IMR-90 (cell line): Measurements from ENCODE around the gene GOLPH3L. TPM values are rescaled to one million over a fixed set of nuclear protein-coding genes. Genes with fewer than 3 reads are reported as not detected.

Experiments used
- ATAC-seq: fragments of 200-7000 bp; cut with Tn5 transposase; 2 replicates; pipeline ENCODE4 v1.9.1; 2020; ENCODE audit warnings: low read depth, mild to moderate bottlenecking, moderate library complexity
- BruUV-seq: library from RNA; stranded (reverse); fragments of 400-500 nt; replicated peaks from 2 replicates; lab custom pipeline; 2021; lab: Mats Ljungman, UMichigan
- CTCF ChIA-PET: fragments of 300-600 bp; formaldehyde crosslinking; extraction: SDS; loops from one replicate; lab custom pipeline; 2021; ENCODE audit warnings: antibody characterized with exemption; lab: Yijun Ruan, JAX
- POLR2A ChIA-PET: fragments of 300-600 bp; sonication (Branson Sonifier 250); formaldehyde crosslinking; loops from one replicate; lab custom pipeline; 2022; ENCODE audit warnings: antibody characterized with exemption; ENCODE audit not compliant: unreplicated experiment; lab: Charles Lee
- DNase-seq: peaks from one replicate; pipeline ENCODE4 v3.0.0; 2013
- H2AFZ ChIP-seq: replicated peaks from 2 replicates; pipeline ENCODE3; 2013; ENCODE audit warnings: low read length, mild to moderate bottlenecking; ENCODE audit not compliant: poor library complexity
- H2AK5ac ChIP-seq: 2 replicates; pipeline ENCODE4 v1.6.1; 2013; ENCODE audit warnings: low read depth, low read length, inconsistent platforms
- H2AK9ac ChIP-seq: replicated peaks from 2 replicates; pipeline ENCODE3; 2013; ENCODE audit warnings: mild to moderate bottlenecking, low read depth, low read length, moderate library complexity; ENCODE audit not compliant: poor library complexity
- H2BK120ac ChIP-seq: 2 replicates; pipeline ENCODE4 v1.6.1; 2013; ENCODE audit warnings: low read depth, low read length, inconsistent platforms
- H2BK15ac ChIP-seq: 3 replicates; pipeline ENCODE4 v1.6.1; 2013; ENCODE audit warnings: low read depth, low read length, inconsistent platforms
- H2BK20ac ChIP-seq: 2 replicates; pipeline ENCODE4 v1.6.1; 2013; ENCODE audit warnings: low read depth, mild to moderate bottlenecking, inconsistent platforms, low read length, moderate library complexity
- H2BK5ac ChIP-seq: 2 replicates; pipeline ENCODE4 v1.6.1; 2013; ENCODE audit warnings: mild to moderate bottlenecking, low read depth, low read length, inconsistent platforms; ENCODE audit not compliant: poor library complexity, severe bottlenecking
- H3K14ac ChIP-seq: replicated peaks from 2 replicates; pipeline ENCODE4 v1.6.1; 2013; ENCODE audit warnings: low read depth, low read length, inconsistent platforms
- H3K18ac ChIP-seq: 2 replicates; pipeline ENCODE4 v1.6.1; 2013; ENCODE audit warnings: low read depth, low read length, control low read depth
- H3K23ac ChIP-seq: 2 replicates; pipeline ENCODE4 v1.6.1; 2013; ENCODE audit warnings: low read depth, low read length, inconsistent platforms
- H3K27ac ChIP-seq: 2 replicates; pipeline ENCODE4 v1.5.1; 2013; ENCODE audit warnings: mild to moderate bottlenecking, control low read depth, low read length; ENCODE audit not compliant: insufficient read depth
- H3K27me3 ChIP-seq: 2 replicates; pipeline ENCODE4 v1.6.1; 2013; ENCODE audit warnings: low read length; ENCODE audit not compliant: control insufficient read depth, insufficient read depth
- H3K36me3 ChIP-seq: 2 replicates; pipeline ENCODE4 v1.6.1; 2013; ENCODE audit warnings: low read length, mixed read lengths; ENCODE audit not compliant: control insufficient read depth, insufficient read depth
- H3K4ac ChIP-seq: 2 replicates; pipeline ENCODE4 v1.6.1; 2013; ENCODE audit warnings: low read depth, low read length, inconsistent platforms
- H3K4me1 ChIP-seq: 2 replicates; pipeline ENCODE4 v1.6.1; 2013; ENCODE audit warnings: low read length, mixed read lengths; ENCODE audit not compliant: control insufficient read depth, insufficient read depth
- H3K4me2 ChIP-seq: 2 replicates; pipeline ENCODE4 v1.6.1; 2013; ENCODE audit warnings: low read depth, mild to moderate bottlenecking, control low read depth, low read length, moderate library complexity
- H3K4me3 ChIP-seq: 2 replicates; pipeline ENCODE4 v1.5.1; 2013; ENCODE audit warnings: low read depth, mild to moderate bottlenecking, control low read depth, low read length, moderate library complexity; ENCODE audit not compliant: insufficient read depth
- H3K56ac ChIP-seq: 2 replicates; pipeline ENCODE4 v1.6.1; 2013; ENCODE audit warnings: low read length, inconsistent platforms; ENCODE audit not compliant: insufficient read depth; ENCODE audit errors: extremely low read depth
- H3K79me1 ChIP-seq, 2 experiments: 2 replicates each; pipeline ENCODE4 v1.6.1; 2013; ENCODE audit warnings: low read length in 2 of 2, inconsistent platforms in 1 of 2, low read depth in 1 of 2
- H3K9ac ChIP-seq: 2 replicates; pipeline ENCODE4 v1.6.1; 2013; ENCODE audit warnings: low read depth, low read length, control low read depth
- H3K9me1 ChIP-seq: 2 replicates; pipeline ENCODE4 v1.6.1; 2013; ENCODE audit warnings: low read length, inconsistent platforms; ENCODE audit not compliant: insufficient read depth
- H3K9me3 ChIP-seq: 2 replicates; pipeline ENCODE4 v1.6.1; 2013; ENCODE audit warnings: low read length; ENCODE audit not compliant: control insufficient read depth, insufficient read depth
- H4K20me1 ChIP-seq: 2 replicates; pipeline ENCODE4 v1.6.1; 2013; ENCODE audit warnings: low read length, inconsistent platforms; ENCODE audit not compliant: insufficient read depth
- H4K5ac ChIP-seq: 2 replicates; pipeline ENCODE4 v1.6.1; 2013; ENCODE audit warnings: mild to moderate bottlenecking, low read depth, low read length, control low read depth
- H4K8ac ChIP-seq, 2 experiments: 2 replicates each; pipeline ENCODE4 v1.6.1; 2013; ENCODE audit warnings: low read depth in 2 of 2, low read length in 2 of 2, control low read depth in 1 of 2, inconsistent platforms in 1 of 2
- H4K91ac ChIP-seq: 2 replicates; pipeline ENCODE4 v1.6.1; 2013; ENCODE audit warnings: low read depth, low read length, inconsistent platforms; ENCODE audit not compliant: insufficient read depth
- CHD1 ChIP-seq: IDR thresholded peaks from 2 replicates; pipeline ENCODE4 v1.6.1; 2012; ENCODE audit warnings: low read depth, low read length, improper control_type of control experiment
- CTCF ChIP-seq: conservative IDR thresholded peaks from 2 replicates; pipeline ENCODE4 v1.5.1; 2012; ENCODE audit warnings: mild to moderate bottlenecking, low read depth, low read length, improper control_type of control experiment
- ELK1 ChIP-seq: fragments of 150-350 bp; IDR thresholded peaks from 2 replicates; pipeline ENCODE4 v1.6.1; 2016; ENCODE audit warnings: low read depth, mild to moderate bottlenecking, low read length, moderate library complexity, borderline replicate concordance
- POLR2A ChIP-seq: IDR thresholded peaks from 2 replicates; pipeline ENCODE4 v1.6.1; 2012; ENCODE audit warnings: mild to moderate bottlenecking, low read depth, low read length
- RAD21 ChIP-seq: IDR thresholded peaks from 2 replicates; pipeline ENCODE4 v1.6.1; 2012; ENCODE audit warnings: low read length, improper control_type of control experiment
- RCOR1 ChIP-seq: IDR thresholded peaks from 2 replicates; pipeline ENCODE4 v1.6.1; 2012; ENCODE audit warnings: mild to moderate bottlenecking, low read length, improper control_type of control experiment; ENCODE audit not compliant: insufficient replicate concordance
- RFX5 ChIP-seq: IDR thresholded peaks from 2 replicates; pipeline ENCODE4 v1.8.0; 2012; ENCODE audit warnings: low read depth, mild to moderate bottlenecking, low read length, moderate library complexity
- SMC3 ChIP-seq: fragments of 150-350 bp; IDR thresholded peaks from 2 replicates; pipeline ENCODE4 v1.6.1; 2016; ENCODE audit warnings: low read depth, mild to moderate bottlenecking, antibody characterized with exemption, low read length, moderate library complexity
- WGBS, 2 experiments: methylation state at CpG; one replicate each; pipeline versions ENCODE4 v1.1.5 to v1.1.7; 2013; ENCODE audit warnings: missing lambda C conversion rate in 2 of 2; ENCODE audit not compliant: insufficient read length in 1 of 2; ENCODE audit errors: extremely low coverage in 2 of 2; 5-methylcytosine and 5-hydroxymethylcytosine counted together
- dilution Hi-C: fragments of 300-500 bp; cut with HindIII; formaldehyde crosslinking; loops from one replicate; pipeline ENCODE4 v1.14.3; 2018; ENCODE audit warnings: low sequenced_read_pairs; ENCODE audit not compliant: unreplicated experiment
- in situ Hi-C: fragments of 300-500 bp; cut with MboI; formaldehyde crosslinking; loops from 3 replicates; pipeline ENCODE4 v1.14.3; 2019; ENCODE audit warnings: low sequenced_read_pairs, inconsistent platforms, mixed read lengths
- intact Hi-C: fragments of 100-400 bp; cut with micrococcal nuclease; formaldehyde crosslinking; loops from 2 replicates; pipeline ENCODE4 v1.10.0; 2022
- polyA plus RNA-seq, 3 experiments: library from polyadenylated mRNA; depleted of rRNA; stranded (reverse); fragments of >200 nt; gene quantifications; 2 replicates each; pipeline ENCODE4 v1.2.3, GENCODE V29; 2012; ENCODE audit warnings: low replicate concordance in 1 of 3
- total RNA-seq: library from RNA; depleted of rRNA; stranded (reverse); fragments of >200 nt; gene quantifications from 2 replicates; pipeline ENCODE4 v1.2.3, GENCODE V29; 2012
- TF ChIP-seq, protein P1 (sequence below): fragments of 150-350 bp; IDR thresholded peaks from 2 replicates; pipeline ENCODE4 v1.6.1; 2017; ENCODE audit warnings: mild to moderate bottlenecking, antibody characterized with exemption, low read length, low read depth

The GOLPH3L gene
- total and polyA plus RNA-seq, 2 of the 4 experiments (the other 2 are of a cell fraction): 9.5 to 11.0 TPM

DNA sequence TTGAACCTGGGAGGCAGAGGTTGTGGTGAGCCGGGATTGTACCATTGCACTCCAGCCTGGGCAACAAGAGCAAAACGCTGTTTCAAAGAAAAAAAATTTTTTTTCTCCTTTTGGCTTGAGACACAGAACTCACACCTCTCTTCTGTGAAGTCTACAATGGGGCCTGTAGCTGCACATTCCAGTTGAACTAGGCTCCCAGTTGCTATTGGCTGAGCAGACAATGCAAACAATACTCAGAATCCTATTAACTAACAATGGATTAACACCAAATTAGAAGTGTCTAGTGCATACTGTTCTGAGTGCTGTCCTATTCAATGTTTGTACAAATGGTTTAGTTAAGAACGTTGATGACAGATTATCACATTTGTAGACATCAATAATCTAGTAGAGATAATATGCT is 100.0 kb downstream of the GOLPH3L start:
- H3K9ac ChIP-seq: no peak overlapping the region
- H4K8ac ChIP-seq: no peak overlapping the region
- H3K18ac ChIP-seq: no peak overlapping the region
- ChIA-PET POLR2A (no interaction called here), CTCF (no interaction called here)
- 0 out of 4 replicates have a peak, but pooled peaks cover 0 to 7% of the 10 kb centered on the region in 2 experiments for H3K79me1 ChIP-seq
- no peaks in the 10 kb centered on the region for H4K20me1 ChIP-seq
- WGBS, 2 experiments: no CpG with 5 or more reads among the region's 3 CpGs
- H3K9me3 ChIP-seq: no peaks in the 10 kb centered on the region
- no peak overlapping the region for H2AK9ac ChIP-seq
- no TSS peak for BruUV-seq
- H2BK20ac ChIP-seq: no peak overlapping the region
- no peak overlapping the region for H3K56ac ChIP-seq
- TF ChIP-seq SMC3 (no peak), RCOR1 (no peak), POLR2A (no peak), CHD1 (no peak), ELK1 (no peak), RAD21 (no peak), RFX5 (no peak), CTCF (no peak)
- TF ChIP-seq, protein P1, sequence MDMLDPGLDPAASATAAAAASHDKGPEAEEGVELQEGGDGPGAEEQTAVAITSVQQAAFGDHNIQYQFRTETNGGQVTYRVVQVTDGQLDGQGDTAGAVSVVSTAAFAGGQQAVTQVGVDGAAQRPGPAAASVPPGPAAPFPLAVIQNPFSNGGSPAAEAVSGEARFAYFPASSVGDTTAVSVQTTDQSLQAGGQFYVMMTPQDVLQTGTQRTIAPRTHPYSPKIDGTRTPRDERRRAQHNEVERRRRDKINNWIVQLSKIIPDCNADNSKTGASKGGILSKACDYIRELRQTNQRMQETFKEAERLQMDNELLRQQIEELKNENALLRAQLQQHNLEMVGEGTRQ: no peak
- no peak overlapping the region for H3K27ac ChIP-seq
- H3K9me1 ChIP-seq: no peaks in the 10 kb centered on the region
- H3K4me2 ChIP-seq: no peak overlapping the region
- DNase-seq (no peak), ATAC-seq (no peak)
- H3K23ac ChIP-seq: no peak overlapping the region
- H2BK5ac ChIP-seq: no peak overlapping the region
- H4K91ac ChIP-seq: no peak overlapping the region
- H3K4me1 ChIP-seq: peaks cover 3% of the 10 kb centered on the region; the same call in 1 of the 2 replicates
- H3K4ac ChIP-seq: no peak overlapping the region
- in situ Hi-C loops: no loop called here
- no peaks in the 10 kb centered on the region for H3K36me3 ChIP-seq
- H2AFZ ChIP-seq: no peak overlapping the region
- no peak overlapping the region for H3K14ac ChIP-seq
- intact Hi-C loops: no loop called here
- no peak overlapping the region for H3K4me3 ChIP-seq
- H2AK5ac ChIP-seq: no peak overlapping the region
- no peak overlapping the region for H2BK15ac ChIP-seq
- H4K5ac ChIP-seq: no peak overlapping the region
- no peak overlapping the region for H2BK120ac ChIP-seq
- dilution Hi-C loops: no loop called here
- H3K27me3 ChIP-seq: no peaks in the 10 kb centered on the region
